HepG2 (cell line): ENCODE data around the gene PPP2R2D. TPM values are rescaled to one million over a fixed set of nuclear protein-coding genes. Genes with fewer than 3 reads are reported as not detected.
A peak's percentile ranks its signal among the peaks of the same experiment; 100 is the strongest.

Experiments used
- ATAC-seq: fragments of 200-7000 bp; cut with Tn5 transposase; 3 replicates; pipeline ENCODE4 v1.9.1; 2020; ENCODE audit warnings: mild to moderate bottlenecking, moderate library complexity
- BruUV-seq: library from RNA; stranded (reverse); fragments of 400-500 nt; replicated peaks from 2 replicates; lab custom pipeline; 2021; lab: Mats Ljungman, UMichigan
- CTCF ChIA-PET: fragments of 300-600 bp; formaldehyde crosslinking; extraction: SDS; loops from one replicate; lab custom pipeline; 2021; ENCODE audit warnings: low total read pairs, inconsistent platforms, low intra/inter-chr PET ratio; lab: Yijun Ruan, JAX
- POLR2A ChIA-PET: fragments of 350-600 bp; sonication (Branson Sonifier 250); formaldehyde crosslinking; loops from one replicate; lab custom pipeline; 2020; ENCODE audit warnings: antibody characterized with exemption, inconsistent platforms; lab: Yijun Ruan, JAX
- DNase-seq: peaks from one replicate; pipeline ENCODE4 v3.0.0-alpha.2; 2015; ENCODE audit warnings: low spot score
- FAIRE-seq: peaks from 3 replicates; lab custom pipeline; 2011; peaks lifted over from hg19 to GRCh38; lab: Jason Lieb, UNC
- H2AFZ ChIP-seq: one replicate; pipeline ENCODE4 v1.6.1; 2011; ENCODE audit warnings: low read length, inconsistent platforms
- H3K27ac ChIP-seq: fragments of 300-600 bp; 3 replicates; pipeline ENCODE4 v1.8.0; 2011; ENCODE audit warnings: mixed run types, mild to moderate bottlenecking, mixed read lengths, low read length, inconsistent platforms; ENCODE audit not compliant: insufficient read depth; ENCODE audit errors: extremely low read length
- H3K27me3 ChIP-seq, 2 experiments: fragments of 200-600 bp in 1 of 2; 2 replicates in 1 of 2; 3 replicates in 1 of 2; pipeline versions ENCODE4 v1.6.0 to v1.8.0; 2011; ENCODE audit warnings: low read length in 2 of 2, mild to moderate bottlenecking in 2 of 2, moderate library complexity in 2 of 2, inconsistent platforms in 1 of 2; ENCODE audit not compliant: insufficient read depth in 2 of 2, control insufficient read depth in 1 of 2
- H3K36me3 ChIP-seq, 2 experiments: fragments of 200-600 bp in 1 of 2; replicated peaks in 1 of 2; 2 replicates in 1 of 2; 3 replicates in 1 of 2; pipeline versions ENCODE4 v1.5.1 to v1.8.0; 2011; ENCODE audit warnings: low read length in 2 of 2, inconsistent platforms in 1 of 2; ENCODE audit not compliant: insufficient read depth in 2 of 2, control insufficient read depth in 1 of 2
- H3K4me1 ChIP-seq: 2 replicates; pipeline ENCODE4 v1.5.1; 2012; ENCODE audit warnings: low read length, inconsistent platforms; ENCODE audit not compliant: insufficient read depth
- H3K4me2 ChIP-seq: 2 replicates; pipeline ENCODE4 v1.6.0; 2011; ENCODE audit warnings: low read depth, low read length, inconsistent platforms
- H3K4me3 ChIP-seq, 3 experiments: fragments of 200-600 bp in 1 of 3; sonication (generic), shearing (Covaris generic) in 1 of 3; replicated peaks in 1 of 3; 2 replicates each; pipeline ENCODE4 v1.5.1; 2011 to 2016; ENCODE audit warnings: low read length in 3 of 3, inconsistent platforms in 2 of 3, low read depth in 2 of 3, mild to moderate bottlenecking in 2 of 3, control low read depth in 1 of 3, mixed read lengths in 1 of 3; ENCODE audit not compliant: insufficient read depth in 1 of 3
- H3K79me2 ChIP-seq: one replicate; pipeline ENCODE4 v1.6.1; 2011; ENCODE audit warnings: low read length, inconsistent platforms; ENCODE audit not compliant: insufficient read depth
- H3K9ac ChIP-seq: 2 replicates; pipeline ENCODE4 v1.6.0; 2011; ENCODE audit warnings: mild to moderate bottlenecking, low read depth, low read length, inconsistent platforms; ENCODE audit not compliant: insufficient read depth
- H3K9me3 ChIP-seq: 2 replicates; pipeline ENCODE4 v1.5.1; 2012; ENCODE audit warnings: mild to moderate bottlenecking, low read length
- H4K20me1 ChIP-seq: 2 replicates; pipeline ENCODE4 v1.6.0; 2011; ENCODE audit warnings: inconsistent platforms, mild to moderate bottlenecking, low read length, moderate library complexity; ENCODE audit not compliant: insufficient read depth
- ZBTB38 ChIP-seq: sonication (generic); formaldehyde crosslinking; IDR thresholded peaks from 2 replicates; pipeline ENCODE4 v1.5.1; 2020; ENCODE audit warnings: mild to moderate bottlenecking, missing genetic modification reagents
- ZNF614 ChIP-seq: IDR thresholded peaks from 2 replicates; pipeline ENCODE4 v1.6.1; 2018; ENCODE audit warnings: missing biosample characterization, missing genetic modification reagents, inconsistent platforms, borderline replicate concordance
- WGBS: methylation state at CpG from one replicate; pipeline ENCODE4 v1.1.6; 2017; ENCODE audit warnings: low lambda C conversion rate; 5-methylcytosine and 5-hydroxymethylcytosine counted together
- in situ Hi-C: cut with HindIII; loops from 2 replicates; pipeline ENCODE4 v1.10.0; 2017; ENCODE audit warnings: low pct_unique_long_range_greater_than_20kb; ENCODE audit not compliant: extremely low pct_ligation_motif_present
- intact Hi-C: fragments of 100-400 bp; cut with micrococcal nuclease; formaldehyde crosslinking; loops from one replicate; pipeline ENCODE4 v1.10.0; 2022; ENCODE audit not compliant: unreplicated experiment
- polyA plus RNA-seq, 8 experiments: library from polyadenylated mRNA; depleted of rRNA in 3 of 8; stranded (reverse) in 7 of 8; unstranded in 1 of 8; fragments of >200 nt; fragmentation: Illumina TruSeq in 4 of 8; extraction: Trizol in 4 of 8; gene quantifications; 2 replicates each; pipeline versions ENCODE4 v1.2.1 to v1.2.3, GENCODE V29; 2011 to 2016; ENCODE audit warnings: low read depth in 4 of 8, missing spikeins in 1 of 8, mixed read lengths in 1 of 8; ENCODE audit not compliant: insufficient read depth in 1 of 8
- total RNA-seq, 5 experiments: library from RNA; depleted of rRNA; stranded (reverse); fragments of >200 nt; fragmentation: Illumina TruSeq; extraction: Trizol; gene quantifications; 2 replicates each; pipeline ENCODE4 v1.2.3, GENCODE V29; 2016; ENCODE audit warnings: low read depth in 1 of 5
- TF ChIP-seq, protein P1 (sequence below): sonication (generic); formaldehyde crosslinking; IDR thresholded peaks from 2 replicates; pipeline ENCODE4 v1.5.1; 2020; ENCODE audit warnings: mild to moderate bottlenecking, missing genetic modification reagents, moderate library complexity

The PPP2R2D gene
- total and polyA plus RNA-seq, 2 of the 13 experiments (the other 11 are each of a cell fraction or from before 2014, with no cell fraction given), result 32.7 to 33.2 TPM

DNA sequence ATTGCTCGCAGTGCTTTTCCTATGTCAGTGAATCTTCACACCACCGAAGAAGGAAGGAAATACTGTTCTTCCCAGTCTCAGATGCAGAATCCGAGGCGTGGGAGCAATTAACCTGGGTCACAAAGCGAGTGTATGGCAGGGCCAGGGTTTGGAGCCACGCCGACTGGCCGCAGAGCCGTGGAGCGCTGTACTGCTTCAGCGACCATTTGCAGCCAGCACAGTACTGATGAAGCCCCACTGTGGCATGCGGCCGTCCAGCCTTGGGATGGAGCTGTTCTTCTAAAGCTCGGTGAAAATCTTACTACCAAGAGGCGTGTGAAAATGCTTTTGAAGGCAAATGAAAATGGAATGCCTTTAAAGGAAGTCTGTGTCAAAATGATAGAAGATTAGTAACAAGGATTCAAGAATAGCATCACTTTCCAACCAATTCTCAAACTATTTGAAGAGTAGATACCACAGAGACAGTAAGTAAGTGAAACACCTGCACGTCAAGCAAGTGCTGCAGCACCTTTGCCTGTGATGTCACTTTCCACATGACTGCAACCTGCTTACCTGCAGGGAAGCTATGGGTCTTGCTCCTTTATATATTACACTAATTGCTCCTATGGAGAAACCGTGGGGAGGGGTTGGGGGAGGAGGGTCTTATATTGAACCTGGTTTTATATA, 4.9 kb downstream of the PPP2R2D start:
- no peaks in the 10 kb centered on the region for H3K9me3 ChIP-seq
- no TSS peak for BruUV-seq
- no peak overlapping the region for H3K9ac ChIP-seq
- H3K27me3 ChIP-seq, result no peaks in the 10 kb centered on the region
- intact Hi-C loops, result no loop called here
- 91% methylated on average over 17 of the region's 17 CpGs for WGBS
- in situ Hi-C loops, result no loop called here
- no peak overlapping the region for H3K4me2 ChIP-seq
- H3K27ac ChIP-seq, result no peak overlapping the region
- peak; percentile 58 for TF ChIP-seq ZBTB38 (CRISPR knock-in tag)
- TF ChIP-seq, protein P1, sequence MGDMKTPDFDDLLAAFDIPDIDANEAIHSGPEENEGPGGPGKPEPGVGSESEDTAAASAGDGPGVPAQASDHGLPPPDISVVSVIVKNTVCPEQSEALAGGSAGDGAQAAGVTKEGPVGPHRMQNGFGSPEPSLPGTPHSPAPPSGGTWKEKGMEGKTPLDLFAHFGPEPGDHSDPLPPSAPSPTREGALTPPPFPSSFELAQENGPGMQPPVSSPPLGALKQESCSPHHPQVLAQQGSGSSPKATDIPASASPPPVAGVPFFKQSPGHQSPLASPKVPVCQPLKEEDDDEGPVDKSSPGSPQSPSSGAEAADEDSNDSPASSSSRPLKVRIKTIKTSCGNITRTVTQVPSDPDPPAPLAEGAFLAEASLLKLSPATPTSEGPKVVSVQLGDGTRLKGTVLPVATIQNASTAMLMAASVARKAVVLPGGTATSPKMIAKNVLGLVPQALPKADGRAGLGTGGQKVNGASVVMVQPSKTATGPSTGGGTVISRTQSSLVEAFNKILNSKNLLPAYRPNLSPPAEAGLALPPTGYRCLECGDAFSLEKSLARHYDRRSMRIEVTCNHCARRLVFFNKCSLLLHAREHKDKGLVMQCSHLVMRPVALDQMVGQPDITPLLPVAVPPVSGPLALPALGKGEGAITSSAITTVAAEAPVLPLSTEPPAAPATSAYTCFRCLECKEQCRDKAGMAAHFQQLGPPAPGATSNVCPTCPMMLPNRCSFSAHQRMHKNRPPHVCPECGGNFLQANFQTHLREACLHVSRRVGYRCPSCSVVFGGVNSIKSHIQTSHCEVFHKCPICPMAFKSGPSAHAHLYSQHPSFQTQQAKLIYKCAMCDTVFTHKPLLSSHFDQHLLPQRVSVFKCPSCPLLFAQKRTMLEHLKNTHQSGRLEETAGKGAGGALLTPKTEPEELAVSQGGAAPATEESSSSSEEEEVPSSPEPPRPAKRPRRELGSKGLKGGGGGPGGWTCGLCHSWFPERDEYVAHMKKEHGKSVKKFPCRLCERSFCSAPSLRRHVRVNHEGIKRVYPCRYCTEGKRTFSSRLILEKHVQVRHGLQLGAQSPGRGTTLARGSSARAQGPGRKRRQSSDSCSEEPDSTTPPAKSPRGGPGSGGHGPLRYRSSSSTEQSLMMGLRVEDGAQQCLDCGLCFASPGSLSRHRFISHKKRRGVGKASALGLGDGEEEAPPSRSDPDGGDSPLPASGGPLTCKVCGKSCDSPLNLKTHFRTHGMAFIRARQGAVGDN (CRISPR knock-in tag), result peak; percentile 24; the same call in 1 of the 2 replicates
- TF ChIP-seq ZNF614, result no peak
- peaks cover 70% of the 10 kb centered on the region for H4K20me1 ChIP-seq
- ATAC-seq (no peak), FAIRE-seq (no peak), DNase-seq (no peak)
- H3K4me3 ChIP-seq, result no peak overlapping the region
- H2AFZ ChIP-seq, result no peak overlapping the region
- H3K4me1 ChIP-seq, result peaks cover 75% of the 10 kb centered on the region
- peaks cover 15 to 32% of the 10 kb centered on the region in 2 experiments for H3K36me3 ChIP-seq
- ChIA-PET CTCF (no interaction called here), POLR2A (interaction anchor here (1.3 kb wide), 1 partner anchor 76 kb away, joined by 3 read pairs; the partner anchor contains the start of gene BNIP3)
- peaks cover 89% of the 10 kb centered on the region for H3K79me2 ChIP-seq
